ENCODE results near the gene PCDHB11.
"Not testable (repeated sequence)": the region's sequence is repeated elsewhere in the genome, so short reads cannot be mapped to it uniquely, and the experiment has no call there.

Gene PCDHB11

GRCh38 chr5:141199359-141200235 lies at the start of gene PCDHB11:
Gene PCDHB11 (plus strand): TSS chr5:141199627. CDS start chr5:141199775, 148 bp downstream.
- DNase-seq: no peak

DNA sequence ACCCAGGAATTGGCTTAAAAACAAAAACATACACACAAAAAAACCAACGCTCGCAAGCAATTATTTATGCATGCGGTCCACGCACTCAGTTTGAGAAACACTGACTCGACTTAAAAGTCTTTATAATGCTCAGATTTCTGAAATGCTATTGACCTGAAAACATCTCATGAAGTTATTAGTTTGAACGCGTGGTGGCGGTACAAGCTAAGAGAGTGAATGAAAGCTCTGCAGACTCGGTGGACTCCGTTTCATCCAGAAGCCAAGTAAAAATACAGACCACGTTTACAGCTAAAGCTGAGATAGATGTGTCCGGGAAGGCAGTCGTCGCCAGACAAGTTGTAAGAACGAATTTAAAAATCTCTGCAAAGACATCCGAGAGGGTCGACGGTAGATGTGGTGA lies 49.6 kb upstream of the PCDHB11 start, which contains the start of gene PCDHB6:
TSS of gene PCDHB6 (plus strand) at position 246 of the 400 bp plus-strand sequence. CDS start 201 bp downstream, outside the sequence.
- DNase-seq: no peak

DNA sequence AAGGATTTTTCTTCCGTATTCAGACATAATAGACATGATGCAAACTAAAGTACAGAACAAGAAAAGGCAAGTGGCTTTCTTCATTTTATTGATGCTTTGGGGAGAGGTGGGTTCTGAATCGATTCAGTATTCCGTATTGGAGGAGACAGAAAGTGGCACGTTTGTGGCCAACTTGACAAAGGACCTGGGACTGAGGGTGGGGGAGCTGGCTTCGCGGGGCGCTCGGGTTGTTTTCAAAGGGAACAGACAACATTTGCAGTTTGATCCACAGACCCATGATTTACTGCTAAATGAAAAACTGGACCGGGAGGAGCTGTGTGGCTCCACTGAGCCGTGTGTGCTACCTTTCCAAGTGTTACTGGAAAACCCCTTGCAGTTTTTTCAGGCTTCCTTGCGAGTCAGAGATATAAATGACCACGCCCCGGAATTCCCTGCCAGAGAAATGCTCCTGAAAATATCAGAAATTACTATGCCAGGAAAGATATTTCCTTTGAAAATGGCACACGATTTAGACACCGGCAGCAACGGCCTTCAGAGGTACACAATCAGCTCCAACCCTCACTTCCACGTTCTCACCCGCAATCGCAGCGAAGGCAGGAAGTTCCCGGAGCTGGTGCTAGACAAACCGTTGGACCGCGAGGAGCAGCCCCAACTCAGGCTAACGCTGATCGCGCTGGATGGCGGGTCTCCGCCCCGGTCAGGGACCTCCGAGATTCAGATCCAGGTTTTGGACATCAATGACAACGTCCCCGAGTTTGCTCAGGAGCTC lies 49.0 kb upstream of the PCDHB11 start:
- DNase-seq: no peak

DNA sequence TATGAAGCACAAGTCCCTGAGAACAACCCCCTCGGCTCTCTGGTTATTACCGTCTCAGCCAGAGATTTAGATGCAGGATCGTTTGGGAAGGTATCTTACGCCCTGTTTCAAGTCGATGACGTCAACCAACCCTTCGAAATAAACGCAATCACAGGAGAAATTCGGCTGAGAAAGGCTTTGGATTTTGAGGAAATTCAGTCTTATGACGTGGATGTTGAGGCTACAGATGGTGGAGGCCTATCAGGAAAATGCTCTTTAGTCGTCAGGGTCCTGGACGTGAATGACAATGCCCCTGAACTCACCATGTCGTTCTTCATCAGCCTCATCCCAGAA lies 48.5 kb upstream of the PCDHB11 start:
- no peak for DNase-seq

DNA sequence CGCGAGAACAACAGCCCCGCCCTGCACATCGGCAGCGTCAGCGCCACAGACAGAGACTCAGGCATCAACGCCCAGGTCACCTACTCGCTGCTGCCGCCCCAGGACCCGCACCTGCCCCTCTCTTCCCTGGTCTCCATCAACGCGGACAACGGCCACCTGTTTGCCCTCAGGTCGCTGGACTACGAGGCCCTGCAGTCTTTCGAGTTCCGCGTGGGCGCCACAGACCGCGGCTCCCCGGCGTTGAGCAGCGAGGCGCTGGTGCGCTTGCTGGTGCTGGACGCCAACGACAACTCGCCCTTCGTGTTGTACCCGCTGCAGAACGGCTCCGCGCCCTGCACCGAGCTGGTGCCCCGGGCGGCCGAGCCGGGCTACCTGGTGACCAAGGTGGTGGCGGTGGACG lies 47.8 kb upstream of the PCDHB11 start:
- not testable (repeated sequence) for DNase-seq

GRCh38 chr5:141152096-141152495 lies 47.3 kb upstream of the PCDHB11 start:
- not testable (repeated sequence) for DNase-seq

DNA sequence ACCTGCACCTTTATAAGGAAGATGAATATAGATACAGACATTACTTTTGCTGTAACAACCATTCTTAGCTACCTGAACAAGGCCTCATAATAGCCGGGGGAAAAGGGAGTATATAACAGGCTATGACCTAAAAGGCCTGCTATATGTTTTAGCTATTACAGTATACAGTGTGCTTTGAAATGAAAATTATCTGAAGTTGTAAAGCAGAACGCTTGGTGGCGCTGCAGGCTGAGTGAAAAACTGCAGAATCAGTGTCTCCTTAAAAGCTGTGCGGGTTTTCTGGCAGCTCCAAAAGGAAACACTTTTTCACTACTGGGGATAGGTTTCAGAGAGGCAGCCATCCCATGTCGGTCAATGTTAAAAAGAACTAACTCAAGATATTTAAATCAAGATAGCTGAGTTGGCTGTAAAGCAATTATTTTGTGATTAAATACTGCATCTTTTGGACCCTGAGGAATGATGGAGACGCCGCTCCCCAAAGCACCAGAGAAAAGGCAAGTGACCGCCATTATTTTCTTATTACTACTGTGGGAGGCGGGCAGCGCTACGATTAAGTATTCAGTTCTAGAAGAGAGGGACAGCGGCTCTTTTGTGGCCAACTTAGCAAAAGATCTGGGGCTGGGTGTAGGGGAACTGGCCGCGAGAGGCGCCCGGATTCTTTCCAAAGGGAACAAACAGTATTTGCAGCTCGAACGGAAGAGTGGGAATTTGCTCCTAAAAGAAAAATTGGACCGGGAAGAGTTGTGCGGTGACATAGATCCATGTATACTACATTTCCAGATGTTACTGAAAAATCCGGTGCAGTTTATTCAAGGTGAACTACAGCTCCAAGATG lies 43.7 kb upstream of the PCDHB11 start:
- DNase-seq: no peak

DNA sequence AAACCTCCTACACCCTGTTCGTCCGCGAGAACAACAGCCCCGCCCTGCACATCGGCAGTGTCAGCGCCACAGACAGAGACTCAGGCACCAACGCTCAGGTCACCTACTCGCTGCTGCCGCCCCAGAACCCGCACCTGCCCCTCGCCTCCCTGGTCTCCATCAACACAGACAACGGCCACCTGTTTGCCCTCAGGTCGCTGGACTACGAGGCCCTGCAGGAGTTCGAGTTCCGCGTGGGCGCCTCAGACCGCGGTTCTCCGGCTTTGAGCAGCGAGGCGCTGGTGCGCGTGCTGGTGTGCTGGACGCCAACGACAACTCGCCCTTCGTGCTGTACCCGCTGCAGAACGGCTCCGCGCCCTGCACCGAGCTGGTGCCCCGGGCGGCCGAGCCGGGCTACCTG lies 42.1 kb upstream of the PCDHB11 start:
- DNase-seq: not testable (repeated sequence)

DNA sequence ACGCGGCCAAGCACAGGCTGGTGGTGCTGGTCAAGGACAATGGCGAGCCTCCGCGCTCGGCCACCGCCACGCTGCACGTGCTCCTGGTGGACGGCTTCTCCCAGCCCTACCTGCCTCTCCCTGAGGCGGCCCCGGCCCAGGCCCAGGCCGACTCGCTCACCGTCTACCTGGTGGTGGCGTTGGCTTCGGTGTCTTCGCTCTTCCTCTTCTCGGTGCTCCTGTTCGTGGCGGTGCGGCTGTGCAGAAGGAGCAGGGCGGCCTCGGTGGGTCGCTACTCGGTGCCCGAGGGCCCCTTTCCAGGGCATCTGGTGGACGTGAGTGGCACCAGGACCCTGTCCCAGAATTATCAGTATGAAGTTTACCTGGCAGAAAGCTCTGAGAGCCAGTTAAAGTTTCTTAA lies 41.5 kb upstream of the PCDHB11 start:
- not testable (repeated sequence) for DNase-seq

- no peak for DNase-seq
These were observed 26.8 kb upstream of the PCDHB11 start, which contains the start of gene PCDHB7 for GRCh38 chr5:141172381-141173204. Gene PCDHB7 (plus strand): TSS chr5:141172644. CDS start chr5:141172836, 192 bp downstream.

- DNase-seq: not testable (repeated sequence)
These were observed 24.9 kb upstream of the PCDHB11 start for GRCh38 chr5:141174291-141175104.

- DNase-seq: no peak
These were observed 23.5 kb upstream of the PCDHB11 start for GRCh38 chr5:141175933-141176332.

DNA sequence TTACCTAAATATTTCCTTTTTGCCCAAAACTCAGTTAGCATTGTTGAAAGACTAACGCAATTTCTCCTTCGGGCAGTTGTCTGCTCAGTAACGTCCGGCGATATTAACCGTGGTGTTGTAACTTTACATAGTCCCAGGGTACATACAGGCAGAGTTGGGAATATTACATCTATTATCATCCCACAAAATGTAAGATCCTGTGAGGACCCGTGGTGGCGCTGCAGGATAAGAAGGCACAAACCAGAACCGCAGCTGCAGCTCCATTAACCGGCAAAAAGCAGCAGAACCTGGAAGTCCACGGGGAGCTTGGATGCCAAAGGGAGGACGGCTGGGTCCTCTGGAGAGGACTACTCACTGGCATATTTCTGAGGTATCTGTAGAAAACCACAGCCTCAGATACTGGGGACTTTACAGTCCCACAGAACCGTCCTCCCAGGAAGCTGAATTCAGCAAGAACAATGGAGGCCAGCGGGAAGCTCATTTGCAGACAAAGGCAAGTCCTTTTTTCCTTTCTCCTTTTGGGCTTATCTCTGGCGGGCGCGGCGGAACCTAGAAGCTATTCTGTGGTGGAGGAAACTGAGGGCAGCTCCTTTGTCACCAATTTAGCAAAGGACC lies 21.7 kb upstream of the PCDHB11 start, which contains the start of gene PCDHB8:
TSS of gene PCDHB8 (plus strand) at position 214 of the 615 bp plus-strand sequence. CDS start at position 459, 245 bp downstream.
- DNase-seq: not testable (repeated sequence)

DNA sequence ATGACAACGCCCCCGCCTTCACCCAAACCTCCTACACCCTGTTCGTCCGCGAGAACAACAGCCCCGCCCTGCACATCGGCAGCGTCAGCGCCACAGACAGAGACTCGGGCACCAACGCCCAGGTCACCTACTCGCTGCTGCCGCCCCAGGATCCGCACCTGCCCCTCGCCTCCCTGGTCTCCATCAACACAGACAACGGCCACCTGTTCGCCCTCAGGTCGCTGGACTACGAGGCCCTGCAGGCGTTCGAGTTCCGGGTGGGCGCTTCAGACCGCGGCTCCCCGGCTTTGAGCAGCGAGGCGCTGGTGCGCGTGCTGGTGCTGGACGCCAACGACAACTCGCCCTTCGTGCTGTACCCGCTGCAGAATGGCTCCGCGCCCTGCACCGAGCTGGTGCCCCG lies 20.1 kb upstream of the PCDHB11 start:
- not testable (repeated sequence) for DNase-seq

DNA sequence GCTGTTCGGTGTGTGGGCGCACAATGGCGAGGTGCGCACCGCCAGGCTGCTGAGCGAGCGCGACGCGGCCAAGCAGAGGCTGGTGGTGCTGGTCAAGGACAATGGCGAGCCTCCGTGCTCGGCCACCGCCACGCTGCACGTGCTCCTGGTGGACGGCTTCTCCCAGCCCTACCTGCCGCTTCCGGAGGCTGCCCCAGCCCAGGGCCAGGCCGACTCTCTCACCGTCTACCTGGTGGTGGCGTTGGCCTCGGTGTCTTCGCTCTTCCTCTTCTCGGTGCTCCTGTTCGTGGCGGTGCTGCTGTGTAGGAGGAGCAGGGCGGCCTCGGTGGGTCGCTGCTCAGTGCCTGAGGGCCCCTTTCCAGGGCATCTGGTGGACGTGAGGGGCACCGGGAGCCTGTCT lies 19.6 kb upstream of the PCDHB11 start:
- not testable (repeated sequence) for DNase-seq

DNA sequence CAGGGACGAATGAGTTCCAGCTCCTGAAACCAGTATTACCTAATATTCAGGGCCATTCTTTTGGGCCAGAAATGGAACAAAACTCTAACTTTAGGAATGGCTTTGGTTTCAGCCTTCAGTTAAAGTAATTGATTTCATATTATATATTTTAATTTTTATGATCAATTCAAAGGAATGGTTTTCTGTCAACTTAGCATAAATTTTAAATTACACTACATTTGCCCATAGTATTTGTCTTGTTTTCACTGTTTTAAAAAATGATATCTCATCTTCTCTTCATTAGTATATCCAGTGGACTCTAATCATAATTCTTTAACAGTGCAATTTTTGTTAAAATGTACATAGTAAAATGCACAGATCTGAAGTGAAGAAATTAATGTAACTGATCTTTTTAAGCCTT lies 19.1 kb upstream of the PCDHB11 start:
- no peak for DNase-seq

GRCh38 chr5:141182248-141182647 lies 17.2 kb upstream of the PCDHB11 start, which contains the start of gene PCDHB16:
Gene PCDHB16 (plus strand): TSS chr5:141182387. CDS start chr5:141182560, 173 bp downstream.
- DNase-seq: no peak

GRCh38 chr5:141184117-141184855 lies 15.1 kb upstream of the PCDHB11 start:
- not testable (repeated sequence) for DNase-seq

GRCh38 chr5:141186897-141187512 lies 12.4 kb upstream of the PCDHB11 start, which contains the start of gene PCDHB9:
Gene PCDHB9 (plus strand): TSS chr5:141187161. CDS start chr5:141187319, 158 bp downstream.
- peak in 1 of 2 experiments; percentile 15 for DNase-seq

Measured in activated CD4-positive, alpha-beta T cell treated with anti-CD3 and anti-CD28 coated beads, Interleukin-2, amount 50 U/mL, for 4 hours (primary cell).